Body of pancreas (tissue), 4 donors: ENCODE data around the gene FHOD3. TPM values are rescaled to one million over a fixed set of nuclear protein-coding genes. Genes with fewer than 3 reads are reported as not detected.

ENCODE experiments used
- ATAC-seq: fragments of 150-250 bp; one replicate; pipeline ENCODE4 v1.9.1; 2016
- DNase-seq, 4 donors: peaks; one replicate each; pipeline ENCODE4 v3.0.0-alpha.2; 2019
- H3K27ac ChIP-seq, 4 donors: fragments of 200-600 bp; sonication (generic); 1 replicate in 3 of 4; 2 replicates in 1 of 4; pipeline versions ENCODE4 v1.5.1 to v1.6.1; 2016 to 2019; ENCODE audit warnings: mild to moderate bottlenecking in 1 of 4, mixed read lengths in 1 of 4, moderate library complexity in 1 of 4
- H3K27me3 ChIP-seq, 2 donors: fragments of 200-600 bp; sonication (generic); one replicate each; pipeline ENCODE4 v1.6.0; 2016; ENCODE audit warnings: mild to moderate bottlenecking in 1 of 2
- H3K36me3 ChIP-seq, 2 donors: fragments of 200-600 bp; sonication (generic); replicated peaks in 1 of 2; 2 replicates each; pipeline ENCODE4 v1.5.1; 2016; ENCODE audit warnings: low read depth in 2 of 2; ENCODE audit not compliant: insufficient read depth in 1 of 2
- H3K4me1 ChIP-seq: fragments of 200-600 bp; sonication (generic); one replicate; pipeline ENCODE4 v1.6.0; 2016
- H3K4me3 ChIP-seq, 2 donors: fragments of 200-600 bp; sonication (generic); 1 replicate in 1 of 2; 2 replicates in 1 of 2; pipeline ENCODE4 v1.5.1; 2016 to 2019
- H3K9me3 ChIP-seq, 3 donors: fragments of 200-600 bp; sonication (generic); 1 replicate in 2 of 3; 2 replicates in 1 of 3; pipeline ENCODE4 v1.5.1; 2016
- CTCF ChIP-seq, 7 experiments: fragments of 450-650 bp in 4 of 7; fragments of 200-600 bp in 3 of 7; sonication (generic) in 3 of 7; IDR thresholded peaks; one replicate each; pipeline ENCODE4 v1.5.1; 2016 to 2019; ENCODE audit warnings: antibody characterized with exemption in 7 of 7
- POLR2A ChIP-seq, 3 donors: fragments of 450-650 bp; IDR thresholded peaks; one replicate each; pipeline ENCODE4 v1.6.1; 2016; ENCODE audit warnings: antibody characterized with exemption in 3 of 3, mild to moderate bottlenecking in 2 of 3
- WGBS, 2 donors: methylation state at CpG; one replicate each; pipeline ENCODE4 v1.1.5; 2017; 5-methylcytosine and 5-hydroxymethylcytosine counted together
- intact Hi-C: fragments of 100-400 bp; cut with DNase I; formaldehyde crosslinking; loops from one replicate; pipeline ENCODE4 v1.15.1; 2023
- total RNA-seq, 2 donors: library from RNA; depleted of rRNA; stranded (reverse); fragments of >200 nt; gene quantifications; one replicate each; pipeline ENCODE4 v1.1.0, GENCODE V29; 2016

The FHOD3 gene
- total RNA-seq, 2 donors from 2014 or later = 0.52 to 2.0 TPM

- WGBS, 2 donors = 75 to 89% methylated on average over 1 of the region's 1 CpG
These were observed 361.1 kb downstream of the FHOD3 start for GRCh38 chr18:36658611-36659010.

GRCh38 chr18:36660311-36660710 lies 362.8 kb downstream of the FHOD3 start:
- no peaks in the 10 kb centered on the region for H3K4me1 ChIP-seq
- DNase-seq (no peak), ATAC-seq (no peak)
- H3K27ac ChIP-seq = no peak overlapping the region
- WGBS, 2 donors = 86 to 87% methylated on average over 7 of the region's 7 CpGs
- no peak for TF ChIP-seq POLR2A (IDR thresholded peaks at IDR 0.05)
- no peak for TF ChIP-seq CTCF (IDR thresholded peaks at IDR 0.05)
- intact Hi-C loops = no loop called here
- no peaks in the 10 kb centered on the region for H3K36me3 ChIP-seq
- no peaks in the 10 kb centered on the region for H3K27me3 ChIP-seq
- H3K9me3 ChIP-seq = no peaks in the 10 kb centered on the region
- no peak overlapping the region for H3K4me3 ChIP-seq

More at GRCh38 chr18:36658611-36659010, 361.1 kb downstream of the FHOD3 start:
- ATAC-seq = no peak
- H3K27ac ChIP-seq = no peak overlapping the region
- intact Hi-C loops = no loop called here
- no peaks in the 10 kb centered on the region for H3K4me1 ChIP-seq
- H3K4me3 ChIP-seq = no peak overlapping the region
- no peaks in the 10 kb centered on the region for H3K36me3 ChIP-seq
- H3K9me3 ChIP-seq = no peaks in the 10 kb centered on the region
- DNase-seq = no peak
- TF ChIP-seq POLR2A (IDR thresholded peaks at IDR 0.05) = no peak
- no peak for TF ChIP-seq CTCF (IDR thresholded peaks at IDR 0.05)
- no peaks in the 10 kb centered on the region for H3K27me3 ChIP-seq

- ATAC-seq (no peak), DNase-seq (no peak)
These were observed 364.5 kb downstream of the FHOD3 start for GRCh38 chr18:36661999-36662398.

GRCh38 chr18:36663312-36663711 lies 365.8 kb downstream of the FHOD3 start:
- no peaks in the 10 kb centered on the region for H3K9me3 ChIP-seq
- no peak overlapping the region for H3K27ac ChIP-seq
- H3K4me1 ChIP-seq = no peaks in the 10 kb centered on the region
- H3K4me3 ChIP-seq = no peak overlapping the region
- H3K36me3 ChIP-seq = no peaks in the 10 kb centered on the region
- intact Hi-C loops = no loop called here
- DNase-seq = no peak
- no peak for ATAC-seq
- no peak for TF ChIP-seq POLR2A (IDR thresholded peaks at IDR 0.05)
- no peak for TF ChIP-seq CTCF (IDR thresholded peaks at IDR 0.05)
- H3K27me3 ChIP-seq = no peaks in the 10 kb centered on the region
- 79 to 88% methylated on average over 2 of the region's 2 CpGs for WGBS, 2 donors

More at GRCh38 chr18:36661999-36662398, 364.5 kb downstream of the FHOD3 start:
- intact Hi-C loops = no loop called here
- Histone ChIP-seq H3K36me3 (no peaks in the 10 kb centered on the region), H3K9me3 (no peaks in the 10 kb centered on the region), H3K4me3 (no peak overlapping the region), H3K27ac (no peak overlapping the region), H3K27me3 (no peaks in the 10 kb centered on the region), H3K4me1 (no peaks in the 10 kb centered on the region)
- WGBS, 2 donors = 88 to 90% methylated on average over 5 of the region's 5 CpGs
- TF ChIP-seq CTCF (IDR thresholded peaks at IDR 0.05) (no peak), POLR2A (IDR thresholded peaks at IDR 0.05) (no peak)

GRCh38 chr18:36665952-36666351 lies 368.4 kb downstream of the FHOD3 start:
- H3K4me3 ChIP-seq = no peak overlapping the region
- no peak for TF ChIP-seq POLR2A (IDR thresholded peaks at IDR 0.05)
- TF ChIP-seq CTCF (IDR thresholded peaks at IDR 0.05) = no peak
- H3K36me3 ChIP-seq = no peaks in the 10 kb centered on the region
- H3K4me1 ChIP-seq = no peaks in the 10 kb centered on the region
- H3K27me3 ChIP-seq = no peaks in the 10 kb centered on the region
- H3K9me3 ChIP-seq = no peaks in the 10 kb centered on the region
- H3K27ac ChIP-seq = no peak overlapping the region
- ATAC-seq (no peak), DNase-seq (no peak)
- intact Hi-C loops = no loop called here
- WGBS, 2 donors = 91 to 100% methylated on average over 1 of the region's 1 CpG
